DND-41 (cell line): ENCODE data around the gene HOXA13.

Experiments used
- ATAC-seq: fragments of 200-7000 bp; cut with Tn5 transposase; 3 replicates; pipeline ENCODE4 v1.9.1; 2021; ENCODE audit warnings: low read depth; ENCODE audit not compliant: insufficient read depth
- DNase-seq: peaks from one replicate; pipeline ENCODE4 v3.0.0-alpha.2; 2020
- H2AFZ ChIP-seq: 2 replicates; pipeline ENCODE4 v1.6.0; 2012; ENCODE audit warnings: low read depth, low read length
- H3K27ac ChIP-seq: 2 replicates; pipeline ENCODE4 v1.5.1; 2012; ENCODE audit warnings: low read length, inconsistent platforms
- H3K27me3 ChIP-seq: fragments of 200-600 bp; sonication (generic); 2 replicates; pipeline ENCODE4 v1.6.0; 2012; ENCODE audit warnings: low read length, mild to moderate bottlenecking, inconsistent platforms; ENCODE audit not compliant: insufficient read depth, poor library complexity
- H3K36me3 ChIP-seq: 2 replicates; pipeline ENCODE4 v1.5.1; 2012; ENCODE audit warnings: low read length, inconsistent platforms; ENCODE audit not compliant: insufficient read depth
- H3K4me1 ChIP-seq: 2 replicates; pipeline ENCODE4 v1.5.1; 2012; ENCODE audit warnings: mild to moderate bottlenecking, low read length; ENCODE audit not compliant: insufficient read depth
- H3K4me2 ChIP-seq: 2 replicates; pipeline ENCODE4 v1.6.0; 2012; ENCODE audit warnings: mild to moderate bottlenecking, moderate library complexity, low read length, inconsistent platforms; ENCODE audit not compliant: insufficient read depth
- H3K4me3 ChIP-seq, 2 experiments: fragments of 200-600 bp in 1 of 2; shearing (Covaris generic) in 1 of 2; 2 replicates each; pipeline ENCODE4 v1.5.1; 2012 to 2016; ENCODE audit warnings: inconsistent platforms in 2 of 2, low read length in 2 of 2, mild to moderate bottlenecking in 2 of 2, low read depth in 1 of 2, moderate library complexity in 1 of 2
- H3K79me2 ChIP-seq: 2 replicates; pipeline ENCODE4 v1.6.0; 2012; ENCODE audit warnings: low read length, inconsistent platforms; ENCODE audit not compliant: insufficient read depth
- H3K9ac ChIP-seq: 2 replicates; pipeline ENCODE4 v1.6.0; 2012; ENCODE audit warnings: low read depth, mild to moderate bottlenecking, inconsistent platforms, low read length, moderate library complexity
- H3K9me3 ChIP-seq: 2 replicates; pipeline ENCODE4 v1.5.1; 2012; ENCODE audit warnings: low read length, moderate library complexity, mild to moderate bottlenecking, inconsistent platforms; ENCODE audit not compliant: insufficient read depth, severe bottlenecking
- H4K20me1 ChIP-seq: 2 replicates; pipeline ENCODE4 v1.6.0; 2012; ENCODE audit warnings: low read length; ENCODE audit not compliant: insufficient read depth
- EZH2 ChIP-seq: IDR thresholded peaks from 3 replicates; pipeline ENCODE4 v1.6.1; 2012; ENCODE audit warnings: borderline replicate concordance, low read depth, mild to moderate bottlenecking, moderate library complexity, low read length, inconsistent platforms; ENCODE audit not compliant: severe bottlenecking
- TF ChIP-seq, protein P1 (sequence below): IDR thresholded peaks from 2 replicates; pipeline ENCODE4 v1.5.1; 2012; ENCODE audit warnings: borderline replicate concordance, low read length, moderate library complexity, mild to moderate bottlenecking; ENCODE audit not compliant: poor library complexity, severe bottlenecking; ENCODE audit errors: extremely low read depth

Gene HOXA13

GRCh38 chr7:27203365-27203953, 3.6 kb upstream of the HOXA13 start:
- H3K36me3 ChIP-seq, result no peaks in the 10 kb centered on the region
- H3K9me3 ChIP-seq, result no peaks in the 10 kb centered on the region
- H3K27ac ChIP-seq, result no peak overlapping the region
- DNase-seq, result no peak
- no peak overlapping the region for H3K4me3 ChIP-seq
- H3K4me2 ChIP-seq, result no peak overlapping the region
- no peak overlapping the region for H3K9ac ChIP-seq
- ATAC-seq, result no peak
- peaks cover 20% of the 10 kb centered on the region for H3K27me3 ChIP-seq
- no peaks in the 10 kb centered on the region for H4K20me1 ChIP-seq
- H2AFZ ChIP-seq, result no peak overlapping the region
- peaks cover 20% of the 10 kb centered on the region for H3K4me1 ChIP-seq
- TF ChIP-seq, protein P1, sequence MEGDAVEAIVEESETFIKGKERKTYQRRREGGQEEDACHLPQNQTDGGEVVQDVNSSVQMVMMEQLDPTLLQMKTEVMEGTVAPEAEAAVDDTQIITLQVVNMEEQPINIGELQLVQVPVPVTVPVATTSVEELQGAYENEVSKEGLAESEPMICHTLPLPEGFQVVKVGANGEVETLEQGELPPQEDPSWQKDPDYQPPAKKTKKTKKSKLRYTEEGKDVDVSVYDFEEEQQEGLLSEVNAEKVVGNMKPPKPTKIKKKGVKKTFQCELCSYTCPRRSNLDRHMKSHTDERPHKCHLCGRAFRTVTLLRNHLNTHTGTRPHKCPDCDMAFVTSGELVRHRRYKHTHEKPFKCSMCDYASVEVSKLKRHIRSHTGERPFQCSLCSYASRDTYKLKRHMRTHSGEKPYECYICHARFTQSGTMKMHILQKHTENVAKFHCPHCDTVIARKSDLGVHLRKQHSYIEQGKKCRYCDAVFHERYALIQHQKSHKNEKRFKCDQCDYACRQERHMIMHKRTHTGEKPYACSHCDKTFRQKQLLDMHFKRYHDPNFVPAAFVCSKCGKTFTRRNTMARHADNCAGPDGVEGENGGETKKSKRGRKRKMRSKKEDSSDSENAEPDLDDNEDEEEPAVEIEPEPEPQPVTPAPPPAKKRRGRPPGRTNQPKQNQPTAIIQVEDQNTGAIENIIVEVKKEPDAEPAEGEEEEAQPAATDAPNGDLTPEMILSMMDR, result no peak
- peak; percentile 27 for TF ChIP-seq EZH2
- H3K79me2 ChIP-seq, result no peaks in the 10 kb centered on the region

DNA sequence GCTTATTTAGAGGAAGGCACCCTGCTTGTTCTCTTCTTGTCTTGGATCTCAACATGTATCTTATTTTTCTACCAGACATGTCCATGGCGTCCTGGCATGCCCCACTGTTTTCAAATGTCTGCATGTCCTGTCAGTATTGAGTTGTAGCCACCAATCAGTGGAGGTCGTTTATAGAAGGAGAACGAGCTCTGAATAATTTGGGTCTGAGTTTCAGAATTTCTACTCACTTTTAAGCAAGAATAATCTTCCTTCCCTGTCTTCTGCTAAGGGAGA, 2.9 kb upstream of the HOXA13 start:
- Histone ChIP-seq H3K9ac (no peak overlapping the region), H3K36me3 (no peaks in the 10 kb centered on the region), H3K27ac (no peak overlapping the region), H3K4me2 (no peak overlapping the region), H4K20me1 (no peaks in the 10 kb centered on the region), H3K79me2 (no peaks in the 10 kb centered on the region), H3K4me1 (peaks cover 25% of the 10 kb centered on the region), H2AFZ (no peak overlapping the region), H3K9me3 (no peaks in the 10 kb centered on the region), H3K27me3 (peaks cover 24% of the 10 kb centered on the region), H3K4me3 (no peak overlapping the region)
- ATAC-seq (no peak), DNase-seq (no peak)
- TF ChIP-seq, protein P1, result no peak
- no peak for TF ChIP-seq EZH2

DNA sequence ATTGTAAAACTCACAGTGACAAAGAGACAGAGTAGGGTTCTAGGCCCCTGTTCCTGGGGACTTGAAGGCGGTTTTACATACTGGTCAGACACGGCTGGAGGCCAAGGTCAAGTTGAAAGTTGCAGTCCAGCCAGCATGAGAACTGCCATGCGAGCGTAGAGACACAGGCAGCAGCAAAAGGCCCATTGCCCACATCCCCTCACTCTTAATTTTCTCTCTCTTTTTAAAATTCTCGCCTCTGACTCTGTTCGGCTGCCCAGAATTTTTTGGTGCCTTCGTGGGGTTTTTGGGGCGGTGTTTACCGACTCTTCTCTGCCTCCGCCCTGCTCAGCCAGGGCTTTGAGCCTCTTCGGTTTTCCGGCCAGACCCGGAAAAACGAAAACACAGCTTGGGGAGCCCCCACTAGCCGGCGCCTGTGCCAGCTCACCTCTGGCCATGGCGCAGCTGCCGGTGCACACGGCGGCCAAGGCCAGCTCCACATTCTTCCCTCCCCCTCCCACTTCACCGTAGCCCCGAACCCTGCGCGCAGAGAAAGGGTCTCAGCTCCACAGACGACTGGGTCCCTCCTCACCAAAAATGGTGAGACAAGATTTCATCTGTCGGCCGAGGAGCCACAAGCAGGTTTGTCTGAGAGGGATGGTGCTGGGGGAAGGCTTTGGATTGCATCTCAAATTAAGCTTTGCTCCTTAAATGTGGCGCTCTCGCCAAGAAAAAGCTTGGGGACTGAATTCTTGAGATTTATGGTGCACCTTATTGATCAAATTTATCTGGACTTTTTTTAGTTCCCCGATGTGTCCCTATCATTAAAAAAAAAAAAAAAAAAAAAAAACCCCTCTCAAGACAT, 2.3 kb upstream of the HOXA13 start:
- no peak overlapping the region for H3K27ac ChIP-seq

More for the DNA sequence above, 2.3 kb upstream of the HOXA13 start:
- DNase-seq (no peak), ATAC-seq (no peak)
- H3K9me3 ChIP-seq, result no peaks in the 10 kb centered on the region
- H3K4me1 ChIP-seq, result peaks cover 30% of the 10 kb centered on the region
- no peak overlapping the region for H3K4me2 ChIP-seq
- H3K27me3 ChIP-seq, result peaks cover 29% of the 10 kb centered on the region
- H3K79me2 ChIP-seq, result no peaks in the 10 kb centered on the region
- H4K20me1 ChIP-seq, result no peaks in the 10 kb centered on the region
- no peak overlapping the region for H3K9ac ChIP-seq
- H3K4me3 ChIP-seq, result no peak overlapping the region
- no peaks in the 10 kb centered on the region for H3K36me3 ChIP-seq
- no peak for TF ChIP-seq EZH2
- TF ChIP-seq, protein P1, result no peak
- no peak overlapping the region for H2AFZ ChIP-seq
